Pancreas (tissue), 10 donors: ENCODE results near the gene PTPRG. TPM values are rescaled to one million over a fixed set of nuclear protein-coding genes. Genes with fewer than 3 reads are reported as not detected.

Experiments
- ATAC-seq, 4 donors: fragments of 200-7000 bp; cut with Tn5 transposase; one replicate each; pipeline versions ENCODE4 v1.8.0 to v1.9.1; 2020; ENCODE audit warnings: mild to moderate bottlenecking in 4 of 4, moderate library complexity in 4 of 4
- DNase-seq, 6 donors: peaks; one replicate each; pipeline ENCODE4 v3.0.0-alpha.2; 2020
- FAIRE-seq: peaks from 2 replicates; lab custom pipeline; 2012; peaks lifted over from hg19 to GRCh38; lab: Jason Lieb, UNC
- H3K27ac ChIP-seq, 4 donors: fragments of 200-600 bp; sonication (generic); 1 replicate in 3 of 4; 2 replicates in 1 of 4; pipeline versions ENCODE4 v1.5.0 to v1.8.0; 2020
- H3K27me3 ChIP-seq, 4 donors: fragments of 200-600 bp; one replicate each; pipeline ENCODE4 v1.8.0; 2021
- H3K36me3 ChIP-seq, 3 donors: fragments of 200-600 bp; sonication (generic) in 1 of 3; one replicate each; pipeline versions ENCODE4 v1.5.0 to v1.8.0; 2020 to 2021
- H3K4me1 ChIP-seq, 3 donors: fragments of 200-600 bp; one replicate each; pipeline ENCODE4 v1.8.0; 2021
- H3K4me3 ChIP-seq, 4 donors: fragments of 200-600 bp; sonication (generic) in 2 of 4; one replicate each; pipeline versions ENCODE4 v1.5.0 to v1.8.0; 2020 to 2021
- H3K9me3 ChIP-seq, 4 donors: fragments of 200-600 bp; one replicate each; pipeline ENCODE4 v1.8.0; 2021
- CTCF ChIP-seq, 4 donors: fragments of 200-600 bp; sonication (generic) in 3 of 4; IDR thresholded peaks; one replicate each; pipeline versions ENCODE4 v1.5.0 to v1.8.0; 2021; ENCODE audit warnings: antibody characterized with exemption in 4 of 4
- WGBS, 2 donors: extraction: QIAGEN DNeasy Blood & Tissue Kit; methylation state at CpG; one replicate each; pipeline ENCODE4 v1.1.7; 2013; 5-methylcytosine and 5-hydroxymethylcytosine counted together
- intact Hi-C, 3 donors: fragments of 100-400 bp; cut with DNase I; formaldehyde crosslinking; loops; one replicate each; pipeline versions ENCODE4 v1.11.1 to v1.14.2; 2022
- polyA plus RNA-seq, 2 donors: library from polyadenylated mRNA; stranded (reverse); fragments of 200-250 nt; gene quantifications; one replicate each; pipeline ENCODE4 v1.2.3, GENCODE V29; 2013
- total RNA-seq, 6 donors: library from RNA; stranded (reverse); fragmentation: NEBNext Ultra II Directional in 4 of 6; extraction: Animal tissue kit (Norgen Biotek cat#: 25700) in 4 of 6; gene quantifications; one replicate each; pipeline versions ENCODE4 v1.2.1 to v1.2.4, GENCODE V29; 2021 to 2023
- donor health status: healthy with polysubstance abuse.
- donor health status: DM: no; HTN: no; CAD: no; lungs with moderate emphysema.
- donor health status: DM: no; HTN: no; CAD: no.
- donor health status: control.
- donor health status: control.
- donor health status: Bipolar disorder and iron deficiency.
- donor health status: DM: yes; HTN: yes; CAD: no.
- donor health status: DM: no; HTN: no; CAD: no.
- donor health status: DM: no; HTN: no; CAD: no.
- donor health status: DM: yes; HTN: yes; CAD: no.

The PTPRG gene
- total and polyA plus RNA-seq, 8 donors: 2.8 to 20.5 (median 9.5) TPM

DNA sequence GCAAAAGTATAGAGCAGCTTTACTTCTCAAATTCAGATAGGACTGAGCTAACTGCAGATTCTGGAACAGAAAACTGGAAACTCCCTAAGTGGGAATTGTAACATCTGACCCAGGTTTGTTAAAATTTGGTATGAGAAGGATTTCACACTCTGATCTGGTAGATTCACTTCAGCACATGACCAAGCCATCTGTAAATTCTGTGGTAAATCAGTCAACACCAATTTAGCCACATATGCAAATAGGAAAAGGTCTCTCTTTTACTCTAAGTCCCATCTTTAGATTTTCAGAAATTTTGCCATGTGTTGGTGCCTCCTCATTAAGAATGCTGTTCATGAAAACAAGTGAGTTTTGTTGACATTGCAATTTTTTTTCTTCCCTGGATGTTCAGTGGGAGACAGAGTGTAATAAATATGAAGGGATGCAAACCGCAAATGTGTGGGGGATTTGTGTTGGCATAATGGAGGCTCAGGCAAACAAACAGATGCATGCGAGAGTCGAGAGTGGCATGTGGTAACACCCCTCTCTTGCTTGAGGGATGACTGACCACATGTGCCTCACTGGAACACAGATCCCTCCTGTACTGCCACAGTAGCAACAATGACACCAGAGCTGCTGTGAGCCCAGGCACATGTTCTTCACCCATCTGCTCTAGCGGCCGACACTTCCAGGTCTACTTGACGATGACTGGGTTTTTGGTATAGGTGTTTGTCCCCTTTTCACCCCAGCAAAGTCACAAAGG is 665.4 kb downstream of the PTPRG start:
- FAIRE-seq: no peak
- no peaks in the 10 kb centered on the region for H3K4me1 ChIP-seq
- no peak overlapping the region for H3K27ac ChIP-seq
- TF ChIP-seq CTCF (IDR thresholded peaks at IDR 0.05): no peak
- no peaks in the 10 kb centered on the region for H3K9me3 ChIP-seq
- no peaks in the 10 kb centered on the region for H3K27me3 ChIP-seq
- WGBS, 2 donors: 90 to 95% methylated on average over 6 of the region's 6 CpGs
- DNase-seq: no peak
- no peak for ATAC-seq
- intact Hi-C loops: no loop called here
- no peaks in the 10 kb centered on the region for H3K36me3 ChIP-seq
- no peak overlapping the region for H3K4me3 ChIP-seq

DNA sequence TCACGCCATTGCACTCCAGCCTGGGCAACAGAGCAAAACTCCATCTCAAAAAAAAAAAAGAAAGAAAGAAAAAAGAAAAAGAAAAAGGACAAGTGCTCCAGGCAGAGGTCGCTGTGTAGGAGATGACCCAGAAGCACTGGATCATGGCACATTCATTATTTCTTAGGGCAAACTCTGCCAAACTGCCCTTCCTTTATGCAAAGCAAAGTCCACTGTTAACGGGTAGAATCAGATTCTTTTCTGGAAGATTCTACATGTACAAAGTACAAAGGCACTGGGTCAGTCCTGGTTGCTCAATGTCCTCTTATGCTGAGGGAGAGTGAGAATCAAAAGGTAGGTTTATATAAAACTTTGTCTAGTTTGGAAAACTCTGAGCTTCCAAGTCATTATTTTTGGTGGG is 667.1 kb downstream of the PTPRG start:
- no peak overlapping the region for H3K27ac ChIP-seq
- H3K36me3 ChIP-seq: no peaks in the 10 kb centered on the region
- H3K4me3 ChIP-seq: no peak overlapping the region
- intact Hi-C loops: no loop called here
- 95 to 96% methylated on average over 3 of the region's 3 CpGs for WGBS, 2 donors
- H3K9me3 ChIP-seq: no peaks in the 10 kb centered on the region
- ATAC-seq (no peak), DNase-seq (no peak), FAIRE-seq (no peak)
- TF ChIP-seq CTCF (IDR thresholded peaks at IDR 0.05): no peak
- H3K27me3 ChIP-seq: no peaks in the 10 kb centered on the region
- no peaks in the 10 kb centered on the region for H3K4me1 ChIP-seq

GRCh38 chr3:62229211-62229610 is 667.8 kb downstream of the PTPRG start:
- no peak for TF ChIP-seq CTCF (IDR thresholded peaks at IDR 0.05)

GRCh38 chr3:62229908-62230307 is 668.5 kb downstream of the PTPRG start:
- Histone ChIP-seq H3K4me3 (no peak overlapping the region), H3K27ac (no peak overlapping the region), H3K9me3 (no peaks in the 10 kb centered on the region), H3K27me3 (no peaks in the 10 kb centered on the region), H3K4me1 (no peaks in the 10 kb centered on the region), H3K36me3 (no peaks in the 10 kb centered on the region)
- FAIRE-seq: no peak
- WGBS, 2 donors: 42 to 64% methylated on average over 1 of the region's 1 CpG
- intact Hi-C loops: no loop called here
- no peak for ATAC-seq
- TF ChIP-seq CTCF (IDR thresholded peaks at IDR 0.05): no peak
- DNase-seq: no peak

More at GRCh38 chr3:62229211-62229610, 667.8 kb downstream of the PTPRG start:
- intact Hi-C loops: no loop called here
- DNase-seq (no peak), ATAC-seq (no peak), FAIRE-seq (no peak)
- Histone ChIP-seq H3K4me3 (no peak overlapping the region), H3K4me1 (no peaks in the 10 kb centered on the region), H3K27ac (no peak overlapping the region), H3K27me3 (no peaks in the 10 kb centered on the region), H3K36me3 (no peaks in the 10 kb centered on the region), H3K9me3 (no peaks in the 10 kb centered on the region)
- WGBS, 2 donors: 78 to 82% methylated on average over 5 of the region's 5 CpGs

GRCh38 chr3:62233065-62233464 is 671.7 kb downstream of the PTPRG start:
- Histone ChIP-seq H3K4me3 (no peak overlapping the region), H3K4me1 (no peaks in the 10 kb centered on the region), H3K9me3 (no peaks in the 10 kb centered on the region), H3K27ac (no peak overlapping the region), H3K27me3 (no peaks in the 10 kb centered on the region), H3K36me3 (no peaks in the 10 kb centered on the region)
- ATAC-seq (no peak), FAIRE-seq (no peak), DNase-seq (no peak)
- no peak for TF ChIP-seq CTCF (IDR thresholded peaks at IDR 0.05)
- intact Hi-C loops: no loop called here
- WGBS, 2 donors: 89 to 90% methylated on average over 6 of the region's 6 CpGs
